Omental fat pad (tissue), 4 donors: Measurements from ENCODE around the gene HMGXB4. TPM values are rescaled to one million over a fixed set of nuclear protein-coding genes. Genes with fewer than 3 reads are reported as not detected.
"Not testable (repeated sequence)": the region's sequence is repeated elsewhere in the genome, so short reads cannot be mapped to it uniquely, and the experiment has no call there.

ENCODE experiments used
- ATAC-seq: fragments of 150-250 bp; one replicate; pipeline ENCODE4 v1.9.1; 2016; ENCODE audit warnings: mild to moderate bottlenecking, moderate library complexity; ENCODE audit not compliant: low FRiP score
- DNase-seq: peaks from one replicate; pipeline ENCODE4 v3.0.0-alpha.2; 2019; ENCODE audit warnings: low spot score
- CTCF ChIP-seq, 3 donors: fragments of 450-650 bp; IDR thresholded peaks; one replicate each; pipeline ENCODE4 v1.5.1; 2016 to 2017; ENCODE audit warnings: antibody characterized with exemption in 3 of 3, mild to moderate bottlenecking in 3 of 3, moderate library complexity in 2 of 3
- total RNA-seq, 4 donors: library from RNA; depleted of rRNA; stranded (reverse); fragments of >200 nt; gene quantifications; one replicate each; pipeline ENCODE4 v1.1.0, GENCODE V29; 2016

The HMGXB4 gene
- total RNA-seq, 4 donors from 2014 or later = 10.9 to 17.8 (median 12.3) TPM

GRCh38 chr22:35229865-35230264 is 27.4 kb upstream of the HMGXB4 start:
- DNase-seq = no peak
- no peak for ATAC-seq
- TF ChIP-seq CTCF (IDR thresholded peaks at IDR 0.05) = no peak

- no peak for TF ChIP-seq CTCF (IDR thresholded peaks at IDR 0.05)
- ATAC-seq (no peak), DNase-seq (no peak)
Observed at GRCh38 chr22:35230417-35230816, 26.9 kb upstream of the HMGXB4 start.

- DNase-seq (no peak), ATAC-seq (no peak)
- TF ChIP-seq CTCF (IDR thresholded peaks at IDR 0.05) = no peak
Observed at GRCh38 chr22:35230839-35231584, 26.3 kb upstream of the HMGXB4 start.

- peak in 1 of 3 donors; percentile 51 for TF ChIP-seq CTCF (IDR thresholded peaks at IDR 0.05)
- ATAC-seq (no peak), DNase-seq (peak; percentile 41)
Observed at GRCh38 chr22:35231585-35232084, 25.7 kb upstream of the HMGXB4 start.

GRCh38 chr22:35238749-35239148 is 18.5 kb upstream of the HMGXB4 start:
- not testable (repeated sequence) for DNase-seq

GRCh38 chr22:35244507-35244906 is 12.8 kb upstream of the HMGXB4 start:
- DNase-seq, ATAC-seq: not testable (repeated sequence)

More at GRCh38 chr22:35238749-35239148, 18.5 kb upstream of the HMGXB4 start:
- ATAC-seq = not testable (repeated sequence)

GRCh38 chr22:35250156-35250555 is 7.1 kb upstream of the HMGXB4 start:
- ATAC-seq (no peak), DNase-seq (no peak)
- no peak for TF ChIP-seq CTCF (IDR thresholded peaks at IDR 0.05)

- DNase-seq (no peak), ATAC-seq (no peak)
- no peak for TF ChIP-seq CTCF (IDR thresholded peaks at IDR 0.05)
Observed at GRCh38 chr22:35253946-35254345, 3.3 kb upstream of the HMGXB4 start.
